Endodermal cell (in vitro differentiated cells): ENCODE results near the gene TAOK2. TPM values are rescaled to one million over a fixed set of nuclear protein-coding genes. Genes with fewer than 3 reads are reported as not detected.
A peak's percentile ranks its signal among the peaks of the same experiment; 100 is the strongest.

Source experiments
- DNase-seq: peaks from one replicate; pipeline ENCODE4 v3.0.0-alpha.2; 2017
- H3K27ac ChIP-seq: 2 replicates; pipeline ENCODE4 v1.5.1; 2013; ENCODE audit warnings: mild to moderate bottlenecking, low read depth, low read length, moderate library complexity
- H3K27me3 ChIP-seq: 2 replicates; pipeline ENCODE4 v1.6.1; 2013; ENCODE audit warnings: mild to moderate bottlenecking, low read length, moderate library complexity; ENCODE audit not compliant: insufficient read depth, control insufficient read depth, poor library complexity, severe bottlenecking
- H3K36me3 ChIP-seq: 2 replicates; pipeline ENCODE4 v1.7.0; 2013; ENCODE audit warnings: mild to moderate bottlenecking, low read length, moderate library complexity; ENCODE audit not compliant: control insufficient read depth, insufficient read depth
- H3K4me1 ChIP-seq: one replicate; pipeline ENCODE4 v1.7.0; 2013; ENCODE audit warnings: low read length; ENCODE audit not compliant: control insufficient read depth, insufficient read depth
- H3K4me3 ChIP-seq: 2 replicates; pipeline ENCODE4 v1.5.1; 2013; ENCODE audit warnings: mild to moderate bottlenecking, low read length, moderate library complexity
- H3K9ac ChIP-seq: 2 replicates; pipeline ENCODE4 v1.6.1; 2013; ENCODE audit warnings: mild to moderate bottlenecking, low read length, moderate library complexity; ENCODE audit not compliant: poor library complexity, severe bottlenecking; ENCODE audit errors: extremely low read depth
- H3K9me3 ChIP-seq: 2 replicates; pipeline ENCODE4 v1.6.1; 2013; ENCODE audit warnings: mild to moderate bottlenecking, low read length, moderate library complexity; ENCODE audit not compliant: control insufficient read depth
- H3K27ac Mint-ChIP-seq: 2 replicates; pipeline ENCODE4 v1.8.0; 2020; ENCODE audit warnings: mixed read lengths
- H3K27me3 Mint-ChIP-seq: 2 replicates; pipeline ENCODE4 v1.8.0; 2021; ENCODE audit warnings: mild to moderate bottlenecking, mixed read lengths; ENCODE audit not compliant: insufficient read depth
- H3K36me3 Mint-ChIP-seq: 2 replicates; pipeline ENCODE4 v1.8.0; 2020; ENCODE audit warnings: low read depth, mixed read lengths
- H3K4me1 Mint-ChIP-seq: 2 replicates; pipeline ENCODE4 v1.8.0; 2020; ENCODE audit warnings: mixed read lengths
- H3K4me3 Mint-ChIP-seq: 2 replicates; pipeline ENCODE4 v1.8.0; 2020; ENCODE audit warnings: mild to moderate bottlenecking, moderate library complexity, mixed read lengths
- H3K9me3 Mint-ChIP-seq: 2 replicates; pipeline ENCODE4 v1.8.0; 2020; ENCODE audit warnings: mild to moderate bottlenecking, mixed read lengths
- CTCF ChIP-seq: fragments of 200-600 bp; sonication (generic); conservative IDR thresholded peaks from 2 replicates; pipeline ENCODE4 v1.5.0; 2021; ENCODE audit warnings: antibody characterized with exemption, mild to moderate bottlenecking
- WGBS, 2 experiments: methylation state at CpG; one replicate each; pipeline versions ENCODE4 v1.1.5 to v1.1.7; 2013; ENCODE audit warnings: missing lambda C conversion rate in 2 of 2, mixed read lengths in 1 of 2; ENCODE audit not compliant: insufficient coverage in 1 of 2, insufficient read length in 1 of 2; 5-methylcytosine and 5-hydroxymethylcytosine counted together
- total RNA-seq, 2 donors: library from RNA; stranded (reverse); fragmentation: NEBNext Ultra II Directional in 1 of 2; extraction: Animal tissue kit (Norgen Biotek cat#: 25700) in 1 of 2; gene quantifications; 2 replicates in 1 of 2; 3 replicates in 1 of 2; pipeline ENCODE4 v1.2.1, GENCODE V29; 2021

TAOK2 gene
- total RNA-seq, 2 donors from 2014 or later = 44.6 to 50.2 TPM

DNA sequence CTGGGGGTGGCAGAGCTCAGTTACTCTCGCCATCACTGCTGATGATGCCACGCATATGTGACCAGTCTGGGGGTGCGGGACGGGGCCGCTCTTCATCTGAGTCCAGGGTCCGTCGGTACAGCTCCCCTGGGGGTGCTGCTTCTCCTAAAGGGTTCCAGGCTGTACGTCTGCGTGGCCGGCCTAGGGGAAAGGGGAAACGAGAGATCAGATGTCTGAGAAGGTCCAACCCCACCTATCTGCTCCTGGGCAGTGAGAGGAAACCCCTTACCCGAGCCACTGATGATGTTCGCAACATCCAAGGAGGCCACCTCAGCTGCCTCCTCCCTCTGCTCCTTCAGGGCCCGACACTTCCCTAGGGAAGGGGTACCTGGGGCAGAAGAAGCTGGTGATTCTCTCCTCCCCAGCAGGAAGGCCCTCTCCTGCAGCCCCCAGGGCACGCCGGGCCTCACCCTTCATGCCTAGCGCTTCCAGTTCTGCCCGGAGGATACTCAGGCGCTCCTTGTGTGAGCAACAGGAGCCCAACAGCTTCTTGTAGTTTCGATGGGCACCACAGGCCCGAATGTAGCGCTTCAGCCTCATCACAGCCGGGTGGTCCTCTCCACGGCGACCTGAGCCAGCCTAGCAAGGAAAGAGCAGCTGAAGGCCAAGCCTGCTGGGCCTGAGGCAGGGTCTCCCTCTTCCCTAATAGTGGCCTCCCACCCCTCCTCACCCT, 19.7 kb downstream of the TAOK2 start:
- Histone ChIP-seq H3K4me1 (no peaks in the 10 kb centered on the region), H3K9me3 (no peaks in the 10 kb centered on the region), H3K4me3 (no peak overlapping the region), H3K36me3 (peaks cover 49% of the 10 kb centered on the region), H3K27me3 (no peaks in the 10 kb centered on the region), H3K27ac (no peak overlapping the region), H3K9ac (no peak overlapping the region)
- no peak for DNase-seq
- TF ChIP-seq CTCF = no peak
- Mint-ChIP-seq H3K4me1 (peaks cover 7% of the 10 kb centered on the region), H3K9me3 (no peaks in the 10 kb centered on the region), H3K27ac (no peak overlapping the region), H3K36me3 (peaks cover 38% of the 10 kb centered on the region), H3K27me3 (no peaks in the 10 kb centered on the region), H3K4me3 (no peak overlapping the region)
- 92 to 95% methylated on average over 19 to 25 of the region's 25 CpGs for WGBS, 2 experiments

DNA sequence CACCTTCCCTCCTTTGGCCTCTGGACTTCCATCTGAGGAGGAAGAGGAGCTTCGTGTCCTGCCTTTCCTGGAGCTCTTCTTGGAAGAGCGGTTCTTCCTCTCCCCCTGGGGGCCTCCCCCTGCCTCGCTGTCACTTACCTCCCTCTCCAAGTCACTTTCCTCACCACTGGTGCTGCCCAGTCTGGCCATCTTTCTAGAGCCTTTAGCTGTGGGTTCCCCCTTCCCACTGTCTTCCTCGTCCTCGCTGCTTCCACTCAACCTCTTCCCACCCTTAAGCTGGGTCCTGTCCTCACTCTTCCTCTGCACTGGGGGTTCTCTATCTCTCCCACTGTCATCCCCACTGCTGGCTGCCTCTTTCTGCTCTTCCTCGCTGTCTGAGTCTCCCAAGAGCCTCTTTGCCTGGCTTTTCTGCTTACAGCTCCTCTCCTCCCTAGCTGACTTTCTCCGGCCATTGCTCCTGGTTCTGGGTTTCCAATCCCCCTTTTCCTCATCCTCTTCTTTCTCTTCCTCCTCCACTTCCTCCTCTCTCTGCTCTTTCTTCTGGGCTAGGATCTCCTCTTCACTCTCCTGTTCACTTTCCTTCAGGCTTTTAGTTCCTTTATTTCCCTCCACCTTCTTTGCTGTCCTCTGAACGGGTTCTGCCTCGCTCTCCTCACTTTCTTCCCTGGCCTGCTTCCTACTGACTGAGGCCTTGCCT, 20.4 kb downstream of the TAOK2 start:
- H3K27ac Mint-ChIP-seq = no peak overlapping the region
- Histone ChIP-seq H3K9me3 (no peaks in the 10 kb centered on the region), H3K9ac (no peak overlapping the region), H3K27ac (no peak overlapping the region), H3K27me3 (no peaks in the 10 kb centered on the region), H3K36me3 (peaks cover 42% of the 10 kb centered on the region), H3K4me3 (no peak overlapping the region), H3K4me1 (no peaks in the 10 kb centered on the region)
- no peaks in the 10 kb centered on the region for H3K27me3 Mint-ChIP-seq
- no peaks in the 10 kb centered on the region for H3K9me3 Mint-ChIP-seq
- H3K4me3 Mint-ChIP-seq = peak overlapping the region; percentile 97
- peaks cover 7% of the 10 kb centered on the region for H3K4me1 Mint-ChIP-seq
- no peak for TF ChIP-seq CTCF
- whole genome bisulfite sequencing, 2 experiments = 94 to 98% methylated on average over 7 to 8 of the region's 9 CpGs
- no peak for DNase-seq
- H3K36me3 Mint-ChIP-seq = peaks cover 40% of the 10 kb centered on the region

DNA sequence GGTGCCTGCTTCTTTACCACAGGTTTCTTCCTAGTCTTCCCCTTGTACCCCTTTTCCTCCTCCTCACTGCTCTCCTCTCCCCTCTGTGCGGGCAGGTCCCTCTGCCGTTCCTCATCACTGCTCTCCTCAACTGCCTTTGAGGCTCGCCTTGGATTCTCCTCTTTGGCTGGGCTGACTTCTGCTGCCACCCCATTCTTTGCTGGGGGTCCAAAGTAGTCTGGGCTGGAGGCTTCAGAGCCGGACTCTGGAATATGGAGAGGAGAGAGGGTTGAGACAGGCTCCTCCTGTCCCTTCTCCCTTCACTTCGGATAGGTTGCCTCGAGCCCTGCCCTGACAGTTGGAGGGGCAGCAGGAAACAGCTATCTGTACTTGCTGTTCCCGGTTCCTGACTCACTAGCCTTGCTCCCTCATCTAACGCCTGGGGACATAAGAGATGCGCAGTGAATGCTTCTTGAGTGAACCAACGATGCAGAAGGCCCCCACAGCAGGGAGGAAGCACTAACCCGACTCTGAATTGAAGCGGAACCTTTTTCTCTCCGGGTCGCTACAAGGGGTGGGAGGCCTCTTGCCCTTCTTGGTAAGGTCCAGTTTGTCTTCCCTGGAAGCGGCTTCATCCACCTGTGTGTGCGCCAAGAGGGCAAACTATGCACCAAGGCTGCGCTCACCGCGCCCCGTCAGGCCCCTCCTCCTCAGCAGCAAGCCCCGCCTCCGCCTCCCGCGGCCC, 21.1 kb downstream of the TAOK2 start:
- no peak overlapping the region for H3K27ac ChIP-seq
- H3K27me3 ChIP-seq = no peaks in the 10 kb centered on the region
- peak overlapping the region; percentile 98 for H3K4me3 ChIP-seq
- H3K27ac Mint-ChIP-seq = peak overlapping the region; percentile 98
- H3K9ac ChIP-seq = peak overlapping the region; percentile 93
- no peaks in the 10 kb centered on the region for H3K9me3 ChIP-seq
- peaks cover 35% of the 10 kb centered on the region for H3K36me3 ChIP-seq
- H3K4me3 Mint-ChIP-seq = peak overlapping the region; percentile 97
- no peak for TF ChIP-seq CTCF
- H3K4me1 Mint-ChIP-seq = peaks cover 7% of the 10 kb centered on the region
- H3K27me3 Mint-ChIP-seq = no peaks in the 10 kb centered on the region
- no peak for DNase-seq
- no peaks in the 10 kb centered on the region for H3K9me3 Mint-ChIP-seq
- no peaks in the 10 kb centered on the region for H3K4me1 ChIP-seq
- H3K36me3 Mint-ChIP-seq = peaks cover 40% of the 10 kb centered on the region
- 32 to 45% methylated on average over 12 to 24 of the region's 24 CpGs for WGBS, 2 experiments
